Large intestine (tissue), 3 donors: ENCODE data around the gene CFAP43. TPM values are rescaled to one million over a fixed set of nuclear protein-coding genes. Genes with fewer than 3 reads are reported as not detected.

Experiments
- DNase-seq, 2 donors: peaks; one replicate each; pipeline versions ENCODE4 v3.0.0 to v3.0.0-alpha.2; 2013
- H3K27ac ChIP-seq: one replicate; pipeline ENCODE4 v1.5.1; 2013; ENCODE audit warnings: low read length
- H3K27me3 ChIP-seq: 2 replicates; pipeline ENCODE4 v1.6.1; 2013; ENCODE audit warnings: low read length; ENCODE audit not compliant: control insufficient read depth, insufficient read depth
- H3K36me3 ChIP-seq: 2 replicates; pipeline ENCODE4 v1.6.1; 2013; ENCODE audit warnings: low read length; ENCODE audit not compliant: control insufficient read depth, insufficient read depth
- H3K4me1 ChIP-seq: one replicate; pipeline ENCODE4 v1.6.1; 2013; ENCODE audit warnings: low read length; ENCODE audit not compliant: control insufficient read depth, insufficient read depth
- H3K4me3 ChIP-seq: one replicate; pipeline ENCODE4 v1.5.1; 2013; ENCODE audit warnings: low read length
- H3K9me3 ChIP-seq: one replicate; pipeline ENCODE4 v1.6.1; 2013; ENCODE audit warnings: mild to moderate bottlenecking, low read depth, low read length, moderate library complexity; ENCODE audit not compliant: control insufficient read depth
- WGBS: methylation state at CpG from one replicate; pipeline ENCODE4 v1.1.5; 2013; ENCODE audit warnings: low lambda C conversion rate; ENCODE audit not compliant: insufficient coverage; 5-methylcytosine and 5-hydroxymethylcytosine counted together
- polyA plus RNA-seq: library from polyadenylated mRNA; unstranded; fragments of 120-200 nt; gene quantifications from one replicate; pipeline ENCODE4 v1.2.1, GENCODE V29; 2013

CFAP43 gene
- polyA plus RNA-seq, 1 donor: 5.6 TPM

- Histone ChIP-seq H3K9me3 (no peaks in the 10 kb centered on the region), H3K4me1 (peaks cover 7% of the 10 kb centered on the region), H3K36me3 (peaks cover 20% of the 10 kb centered on the region), H3K27ac (peak within 1 kb of the TSS; percentile 65), H3K4me3 (peak within 1 kb of the TSS; percentile 70), H3K27me3 (no peaks in the 10 kb centered on the region)
- 60% methylated on average over 1 of the region's 59 CpGs for WGBS
- peak; percentile 98 to 99 for DNase-seq
Observed at GRCh38 chr10:104268713-104269645, 36.8 kb upstream of the CFAP43 start, which contains the start of gene GSTO2. Gene GSTO2, plus strand, starts transcription at chr10:104269184. Its CDS starts 5,732 bp downstream, at chr10:104274916.

- Histone ChIP-seq H3K4me3 (peak overlapping the region; percentile 70), H3K9me3 (no peaks in the 10 kb centered on the region), H3K4me1 (peaks cover 7% of the 10 kb centered on the region), H3K36me3 (peaks cover 22% of the 10 kb centered on the region), H3K27me3 (no peaks in the 10 kb centered on the region), H3K27ac (peak overlapping the region; percentile 65)
- no CpG with 5 or more reads among the region's 10 CpGs for WGBS
- peak in 1 of 2 donors; percentile 45 for DNase-seq
Observed at GRCh38 chr10:104268405-104268712, 36.2 kb upstream of the CFAP43 start.

- Histone ChIP-seq H3K4me1 (peaks cover 7% of the 10 kb centered on the region), H3K4me3 (peak overlapping the region; percentile 70), H3K27me3 (no peaks in the 10 kb centered on the region), H3K9me3 (no peaks in the 10 kb centered on the region), H3K36me3 (peaks cover 23% of the 10 kb centered on the region), H3K27ac (peak overlapping the region; percentile 65)
- no CpG with 5 or more reads among the region's 14 CpGs for WGBS
- DNase-seq: no peak
Observed at GRCh38 chr10:104267721-104268404, 35.7 kb upstream of the CFAP43 start.

- no peaks in the 10 kb centered on the region for H3K27me3 ChIP-seq
- peak overlapping the region; percentile 7 for H3K27ac ChIP-seq
- WGBS: no CpG with 5 or more reads among the region's 5 CpGs
- peaks cover 15% of the 10 kb centered on the region for H3K4me1 ChIP-seq
- no peaks in the 10 kb centered on the region for H3K9me3 ChIP-seq
- DNase-seq: peak in 1 of 2 donors; percentile 47
- no peak overlapping the region for H3K4me3 ChIP-seq
- H3K36me3 ChIP-seq: peaks cover 51% of the 10 kb centered on the region
Observed at GRCh38 chr10:104264783-104265182, 32.6 kb upstream of the CFAP43 start.

GRCh38 chr10:104262055-104262454 is 29.9 kb upstream of the CFAP43 start:
- H3K27ac ChIP-seq: no peak overlapping the region
- H3K27me3 ChIP-seq: no peaks in the 10 kb centered on the region
- peaks cover 34% of the 10 kb centered on the region for H3K4me1 ChIP-seq
- no peak overlapping the region for H3K4me3 ChIP-seq
- H3K36me3 ChIP-seq: peaks cover 56% of the 10 kb centered on the region
- WGBS: no CpG with 5 or more reads among the region's 5 CpGs
- no peak for DNase-seq
- no peaks in the 10 kb centered on the region for H3K9me3 ChIP-seq

- no CpG with 5 or more reads among the region's 3 CpGs for WGBS
- Histone ChIP-seq H3K36me3 (peaks cover 48% of the 10 kb centered on the region), H3K9me3 (no peaks in the 10 kb centered on the region), H3K27ac (peak overlapping the region; percentile 46), H3K4me3 (no peak overlapping the region), H3K4me1 (peaks cover 34% of the 10 kb centered on the region), H3K27me3 (no peaks in the 10 kb centered on the region)
- DNase-seq: no peak
Observed at GRCh38 chr10:104260775-104261115, 28.6 kb upstream of the CFAP43 start.

GRCh38 chr10:104259999-104260774 is 28.0 kb upstream of the CFAP43 start:
- peak in 1 of 2 donors; percentile 62 for DNase-seq
- Histone ChIP-seq H3K4me1 (peaks cover 34% of the 10 kb centered on the region), H3K36me3 (peaks cover 47% of the 10 kb centered on the region)

GRCh38 chr10:104259456-104259855 is 27.3 kb upstream of the CFAP43 start:
- H3K36me3 ChIP-seq: peaks cover 47% of the 10 kb centered on the region
- peaks cover 30% of the 10 kb centered on the region for H3K4me1 ChIP-seq
- DNase-seq: no peak
- 83% methylated on average over 1 of the region's 3 CpGs for WGBS
- H3K27me3 ChIP-seq: no peaks in the 10 kb centered on the region
- H3K9me3 ChIP-seq: no peaks in the 10 kb centered on the region
- H3K4me3 ChIP-seq: no peak overlapping the region
- peak overlapping the region; percentile 46 for H3K27ac ChIP-seq

More at GRCh38 chr10:104259999-104260774, 28.0 kb upstream of the CFAP43 start:
- no peaks in the 10 kb centered on the region for H3K27me3 ChIP-seq
- H3K9me3 ChIP-seq: no peaks in the 10 kb centered on the region
- peak overlapping the region; percentile 46 for H3K27ac ChIP-seq
- 57% methylated on average over 5 of the region's 6 CpGs for WGBS
- no peak overlapping the region for H3K4me3 ChIP-seq

GRCh38 chr10:104258209-104258608 is 26.0 kb upstream of the CFAP43 start:
- H3K27me3 ChIP-seq: no peaks in the 10 kb centered on the region
- no peak overlapping the region for H3K4me3 ChIP-seq
- peaks cover 44% of the 10 kb centered on the region for H3K36me3 ChIP-seq
- H3K9me3 ChIP-seq: no peaks in the 10 kb centered on the region
- H3K4me1 ChIP-seq: peaks cover 37% of the 10 kb centered on the region
- DNase-seq: no peak
- H3K27ac ChIP-seq: no peak overlapping the region
- WGBS: 93% methylated on average over 3 of the region's 3 CpGs

GRCh38 chr10:104257235-104257634 is 25.1 kb upstream of the CFAP43 start:
- Histone ChIP-seq H3K9me3 (no peaks in the 10 kb centered on the region), H3K27ac (peak overlapping the region; percentile 95), H3K4me1 (peaks cover 41% of the 10 kb centered on the region), H3K4me3 (peak overlapping the region; percentile 71), H3K36me3 (peaks cover 39% of the 10 kb centered on the region), H3K27me3 (no peaks in the 10 kb centered on the region)
- whole genome bisulfite sequencing: no CpG with 5 or more reads among the region's 5 CpGs
- no peak for DNase-seq
